Measurements from ENCODE around the gene SORBS1.

The SORBS1 gene

GRCh38 chr10:95401704-95402469 is 159.3 kb downstream of the SORBS1 start:
- ChIA-PET CTCF (interaction anchor here (3.2 to 5.4 kb wide), 3 partner anchors 12 to 28 kb away, joined by 9 to 22 read pairs (median 21); no protein-coding TSS in a partner anchor), POLR2A (no interaction called here)
- DNase-seq (ENCODE audit: extremely low spot score), result no peak
- TF ChIP-seq CTCF (IDR thresholded peaks at IDR 0.05; ENCODE audit: control extremely low read depth, extremely low read depth, low read depth, missing control alignments), result no peak

GRCh38 chr10:95400787-95401186 is 160.4 kb downstream of the SORBS1 start:
- ChIA-PET CTCF (interaction anchor here (3.7 to 10.2 kb wide), 2 partner anchors 24 to 30 kb away, joined by 19 to 84 read pairs; no protein-coding TSS in a partner anchor), POLR2A (no interaction called here)
- DNase-seq (ENCODE audit: extremely low spot score), result no peak
- no peak for TF ChIP-seq CTCF (IDR thresholded peaks at IDR 0.05; ENCODE audit: control extremely low read depth, extremely low read depth, low read depth, missing control alignments)

- ChIA-PET CTCF (interaction anchor here (1.0 to 10.2 kb wide), 7 partner anchors 8 to 215 kb away, joined by 3 to 84 read pairs (median 4); no protein-coding TSS in a partner anchor), POLR2A (interaction anchor here (0.6 kb wide), 1 partner anchor 318 kb away, joined by 6 read pairs; no protein-coding TSS in a partner anchor)
- TF ChIP-seq CTCF (IDR thresholded peaks at IDR 0.05; ENCODE audit: control extremely low read depth, extremely low read depth, low read depth, missing control alignments), result no peak
- DNase-seq (ENCODE audit: extremely low spot score), result no peak
Measured at GRCh38 chr10:95399183-95399582, 162.0 kb downstream of the SORBS1 start.

GRCh38 chr10:95397747-95398146 is 163.4 kb downstream of the SORBS1 start:
- POLR2A ChIA-PET, result no interaction called here
- no peak for TF ChIP-seq CTCF (IDR thresholded peaks at IDR 0.05; ENCODE audit: control extremely low read depth, extremely low read depth, low read depth, missing control alignments)
- CTCF ChIA-PET, result interaction anchor here (0.8 to 10.2 kb wide), 6 partner anchors 11 to 49 kb away, joined by 3 to 84 read pairs (median 4); no protein-coding TSS in a partner anchor
- DNase-seq (ENCODE audit: extremely low spot score), result no peak

- POLR2A ChIA-PET, result no interaction called here
- no peak for TF ChIP-seq CTCF (IDR thresholded peaks at IDR 0.05; ENCODE audit: control extremely low read depth, extremely low read depth, low read depth, missing control alignments)
- CTCF ChIA-PET, result interaction anchor here (1.2 to 10.2 kb wide), 7 partner anchors 9 to 35 kb away, joined by 3 to 84 read pairs (median 7); no protein-coding TSS in a partner anchor
- no peak for DNase-seq (ENCODE audit: extremely low spot score)
Measured at GRCh38 chr10:95395947-95396449, 165.2 kb downstream of the SORBS1 start.

GRCh38 chr10:95394161-95394880 is 166.8 kb downstream of the SORBS1 start:
- peak; percentile 31 for DNase-seq (ENCODE audit: extremely low spot score)
- POLR2A ChIA-PET, result no interaction called here
- no peak for TF ChIP-seq CTCF (IDR thresholded peaks at IDR 0.05; ENCODE audit: control extremely low read depth, extremely low read depth, low read depth, missing control alignments)
- CTCF ChIA-PET, result interaction anchor here (1.2 to 10.2 kb wide), 7 partner anchors 11 to 52 kb away, joined by 3 to 84 read pairs (median 7); no protein-coding TSS in a partner anchor
